GM23338 (cell line): ENCODE measurements around the gene F2RL2. TPM values are rescaled to one million over a fixed set of nuclear protein-coding genes. Genes with fewer than 3 reads are reported as not detected.

Experiments
- ATAC-seq: fragments of 200-7000 bp; cut with Tn5 transposase; 3 replicates; pipeline ENCODE4 v1.9.1; 2020
- DNase-seq: peaks from one replicate; pipeline ENCODE4 v3.0.0-alpha.2; 2015; ENCODE audit warnings: low spot score
- H2AFZ ChIP-seq: fragments of 200-600 bp; sonication (generic); 2 replicates; pipeline ENCODE4 v1.8.0; 2016; ENCODE audit warnings: antibody characterized with exemption, mild to moderate bottlenecking, moderate library complexity
- H3F3A ChIP-seq: fragments of 200-600 bp; sonication (generic); replicated peaks from 2 replicates; pipeline ENCODE4 v1.8.0; 2017; ENCODE audit warnings: antibody characterized with exemption, mixed run types, low read depth
- H3K27ac ChIP-seq: fragments of 200-600 bp; sonication (generic); 2 replicates; pipeline ENCODE4 v1.6.1; 2016; ENCODE audit warnings: low read depth
- H3K27me3 ChIP-seq: fragments of 200-600 bp; sonication (generic); 2 replicates; pipeline ENCODE4 v1.8.0; 2016; ENCODE audit warnings: mild to moderate bottlenecking, mixed run types, moderate library complexity; ENCODE audit not compliant: insufficient read depth
- H3K36me3 ChIP-seq: fragments of 200-600 bp; sonication (generic); 2 replicates; pipeline ENCODE4 v1.8.0; 2016; ENCODE audit warnings: mild to moderate bottlenecking; ENCODE audit not compliant: insufficient read depth
- H3K4me1 ChIP-seq: fragments of 200-600 bp; sonication (generic); 2 replicates; pipeline ENCODE4 v1.8.0; 2016; ENCODE audit warnings: mild to moderate bottlenecking, moderate library complexity; ENCODE audit not compliant: insufficient read depth
- H3K4me2 ChIP-seq: fragments of 200-600 bp; sonication (generic); 2 replicates; pipeline ENCODE4 v1.7.1; 2017; ENCODE audit warnings: mixed run types
- H3K4me3 ChIP-seq: fragments of 200-600 bp; sonication (generic); 2 replicates; pipeline ENCODE4 v1.6.1; 2016; ENCODE audit warnings: mixed run types
- H3K79me2 ChIP-seq: fragments of 200-600 bp; sonication (generic); replicated peaks from 2 replicates; pipeline ENCODE4 v1.8.0; 2017; ENCODE audit warnings: mild to moderate bottlenecking; ENCODE audit not compliant: insufficient read depth
- H3K9me2 ChIP-seq: fragments of 200-600 bp; sonication (generic); 2 replicates; pipeline ENCODE4 v1.8.0; 2017; ENCODE audit not compliant: insufficient read depth
- H4K20me1 ChIP-seq: fragments of 200-600 bp; sonication (generic); replicated peaks from 2 replicates; pipeline ENCODE4 v1.8.0; 2017; ENCODE audit warnings: mild to moderate bottlenecking; ENCODE audit not compliant: insufficient read depth
- H3K27ac Mint-ChIP-seq: 2 replicates; pipeline ENCODE4 v1.8.0; 2020; ENCODE audit warnings: inconsistent platforms, mild to moderate bottlenecking, moderate library complexity, mixed read lengths
- H3K27me3 Mint-ChIP-seq: 3 replicates; pipeline ENCODE4 v1.8.0; 2022; ENCODE audit warnings: low read depth, mild to moderate bottlenecking, moderate library complexity, mixed read lengths, inconsistent platforms; ENCODE audit not compliant: insufficient read depth, poor library complexity
- H3K36me3 Mint-ChIP-seq: 3 replicates; pipeline ENCODE4 v1.8.0; 2021; ENCODE audit warnings: low read depth, mild to moderate bottlenecking, inconsistent platforms, moderate library complexity, mixed read lengths
- H3K4me1 Mint-ChIP-seq: 3 replicates; pipeline ENCODE4 v1.8.0; 2020; ENCODE audit warnings: mild to moderate bottlenecking, inconsistent platforms, mixed read lengths
- H3K4me3 Mint-ChIP-seq: 3 replicates; pipeline ENCODE4 v1.8.0; 2021; ENCODE audit warnings: moderate library complexity, mild to moderate bottlenecking, inconsistent platforms, mixed read lengths
- H3K9me3 Mint-ChIP-seq: 3 replicates; pipeline ENCODE4 v1.8.0; 2020; ENCODE audit warnings: moderate library complexity, mild to moderate bottlenecking, inconsistent platforms, mixed read lengths
- CREB1 ChIP-seq: fragments of 250-450 bp; sonication (Bioruptor Pico); IDR thresholded peaks from 2 replicates; pipeline ENCODE4 v1.5.0; 2020; ENCODE audit warnings: low read depth, mild to moderate bottlenecking, moderate library complexity
- EZH2 ChIP-seq: fragments of 200-600 bp; sonication (generic); IDR thresholded peaks from one replicate; pipeline ENCODE4 v1.8.0; 2017; ENCODE audit warnings: antibody characterized with exemption, mild to moderate bottlenecking, low read depth; ENCODE audit not compliant: unreplicated experiment
- EZH2phosphoT487 ChIP-seq: fragments of 200-600 bp; sonication (generic); IDR thresholded peaks from one replicate; pipeline ENCODE4 v1.8.1; 2018; ENCODE audit warnings: antibody characterized with exemption; ENCODE audit not compliant: unreplicated experiment
- JUNB ChIP-seq: IDR thresholded peaks from one replicate; pipeline ENCODE4 v1.6.1; 2016; ENCODE audit warnings: antibody characterized with exemption; ENCODE audit not compliant: unreplicated experiment
- NANOG ChIP-seq: IDR thresholded peaks from 2 replicates; pipeline ENCODE4 v1.6.1; 2016; ENCODE audit warnings: antibody characterized with exemption, borderline replicate concordance
- POLR2AphosphoS5 ChIP-seq: IDR thresholded peaks from 2 replicates; pipeline ENCODE4 v1.6.1; 2016; ENCODE audit warnings: antibody characterized with exemption, low read depth
- STAT1 ChIP-seq: IDR thresholded peaks from one replicate; pipeline ENCODE4 v1.6.1; 2016; ENCODE audit warnings: antibody characterized with exemption; ENCODE audit not compliant: unreplicated experiment
- ZNF331 ChIP-seq: fragments of 250-450 bp; sonication (Bioruptor Pico); IDR thresholded peaks from 2 replicates; pipeline ENCODE4 v1.5.0; 2020; ENCODE audit warnings: low read depth, mild to moderate bottlenecking, moderate library complexity
- polyA plus RNA-seq: library from polyadenylated mRNA; unstranded; fragments of >200 nt; fragmentation: Nextera tagmentation; extraction: Ambion mirVana; gene quantifications from 2 replicates; pipeline ENCODE4 v1.2.1, GENCODE V29; 2016
- total RNA-seq: library from RNA; depleted of rRNA; stranded (reverse); fragments of >200 nt; shearing (Covaris generic); gene quantifications from 2 replicates; pipeline ENCODE4 v1.2.3, GENCODE V29; 2014
- TF ChIP-seq, protein P1 (sequence below): IDR thresholded peaks from one replicate; pipeline ENCODE4 v1.6.1; 2018; ENCODE audit warnings: antibody characterized with exemption; ENCODE audit not compliant: unreplicated experiment
- TF ChIP-seq, protein P2 (sequence below): IDR thresholded peaks from 2 replicates; pipeline ENCODE4 v1.6.1; 2016; ENCODE audit warnings: antibody characterized with exemption
- TF ChIP-seq, protein P3 (sequence below), 2 experiments: fragments of 200-600 bp in 1 of 2; sonication (generic) in 1 of 2; conservative IDR thresholded peaks; 2 replicates each; pipeline versions ENCODE4 v1.5.1 to v1.6.1; 2016 to 2017; ENCODE audit warnings: antibody characterized with exemption in 2 of 2, low read depth in 2 of 2, mild to moderate bottlenecking in 2 of 2, moderate library complexity in 1 of 2

Gene F2RL2
- total and polyA plus RNA-seq, 2 experiments from 2014 or later = 0.42 to 0.70 TPM

DNA sequence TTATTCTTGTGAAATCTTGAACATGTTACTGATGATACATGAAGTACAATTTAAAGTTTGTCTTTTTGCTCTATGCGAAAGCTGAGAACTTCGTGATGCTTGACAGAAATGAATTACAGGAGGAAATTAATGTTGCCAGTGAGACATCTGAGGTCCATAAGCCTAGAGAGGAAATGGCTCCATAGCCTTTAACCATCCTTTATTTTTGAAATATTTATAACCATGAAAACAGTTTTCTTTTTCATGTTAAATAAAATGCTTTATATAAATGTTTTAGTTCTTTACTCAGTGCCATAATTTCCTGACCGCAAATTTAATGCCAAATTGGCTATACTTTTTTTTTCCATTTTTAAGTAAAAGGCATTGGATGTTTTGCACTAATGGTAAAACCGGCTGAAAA, 29.1 kb downstream of the F2RL2 start (continued):
- TF ChIP-seq, protein P1, sequence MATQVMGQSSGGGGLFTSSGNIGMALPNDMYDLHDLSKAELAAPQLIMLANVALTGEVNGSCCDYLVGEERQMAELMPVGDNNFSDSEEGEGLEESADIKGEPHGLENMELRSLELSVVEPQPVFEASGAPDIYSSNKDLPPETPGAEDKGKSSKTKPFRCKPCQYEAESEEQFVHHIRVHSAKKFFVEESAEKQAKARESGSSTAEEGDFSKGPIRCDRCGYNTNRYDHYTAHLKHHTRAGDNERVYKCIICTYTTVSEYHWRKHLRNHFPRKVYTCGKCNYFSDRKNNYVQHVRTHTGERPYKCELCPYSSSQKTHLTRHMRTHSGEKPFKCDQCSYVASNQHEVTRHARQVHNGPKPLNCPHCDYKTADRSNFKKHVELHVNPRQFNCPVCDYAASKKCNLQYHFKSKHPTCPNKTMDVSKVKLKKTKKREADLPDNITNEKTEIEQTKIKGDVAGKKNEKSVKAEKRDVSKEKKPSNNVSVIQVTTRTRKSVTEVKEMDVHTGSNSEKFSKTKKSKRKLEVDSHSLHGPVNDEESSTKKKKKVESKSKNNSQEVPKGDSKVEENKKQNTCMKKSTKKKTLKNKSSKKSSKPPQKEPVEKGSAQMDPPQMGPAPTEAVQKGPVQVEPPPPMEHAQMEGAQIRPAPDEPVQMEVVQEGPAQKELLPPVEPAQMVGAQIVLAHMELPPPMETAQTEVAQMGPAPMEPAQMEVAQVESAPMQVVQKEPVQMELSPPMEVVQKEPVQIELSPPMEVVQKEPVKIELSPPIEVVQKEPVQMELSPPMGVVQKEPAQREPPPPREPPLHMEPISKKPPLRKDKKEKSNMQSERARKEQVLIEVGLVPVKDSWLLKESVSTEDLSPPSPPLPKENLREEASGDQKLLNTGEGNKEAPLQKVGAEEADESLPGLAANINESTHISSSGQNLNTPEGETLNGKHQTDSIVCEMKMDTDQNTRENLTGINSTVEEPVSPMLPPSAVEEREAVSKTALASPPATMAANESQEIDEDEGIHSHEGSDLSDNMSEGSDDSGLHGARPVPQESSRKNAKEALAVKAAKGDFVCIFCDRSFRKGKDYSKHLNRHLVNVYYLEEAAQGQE = no peak
- TF ChIP-seq JUNB = no peak
- no peak for TF ChIP-seq EZH2phosphoT487
- TF ChIP-seq EZH2 = no peak
- TF ChIP-seq, protein P2, sequence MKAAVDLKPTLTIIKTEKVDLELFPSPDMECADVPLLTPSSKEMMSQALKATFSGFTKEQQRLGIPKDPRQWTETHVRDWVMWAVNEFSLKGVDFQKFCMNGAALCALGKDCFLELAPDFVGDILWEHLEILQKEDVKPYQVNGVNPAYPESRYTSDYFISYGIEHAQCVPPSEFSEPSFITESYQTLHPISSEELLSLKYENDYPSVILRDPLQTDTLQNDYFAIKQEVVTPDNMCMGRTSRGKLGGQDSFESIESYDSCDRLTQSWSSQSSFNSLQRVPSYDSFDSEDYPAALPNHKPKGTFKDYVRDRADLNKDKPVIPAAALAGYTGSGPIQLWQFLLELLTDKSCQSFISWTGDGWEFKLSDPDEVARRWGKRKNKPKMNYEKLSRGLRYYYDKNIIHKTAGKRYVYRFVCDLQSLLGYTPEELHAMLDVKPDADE = no peak
- no peak for TF ChIP-seq CREB1 (CRISPR knock-in tag)
- TF ChIP-seq NANOG = no peak
- TF ChIP-seq, protein P3, sequence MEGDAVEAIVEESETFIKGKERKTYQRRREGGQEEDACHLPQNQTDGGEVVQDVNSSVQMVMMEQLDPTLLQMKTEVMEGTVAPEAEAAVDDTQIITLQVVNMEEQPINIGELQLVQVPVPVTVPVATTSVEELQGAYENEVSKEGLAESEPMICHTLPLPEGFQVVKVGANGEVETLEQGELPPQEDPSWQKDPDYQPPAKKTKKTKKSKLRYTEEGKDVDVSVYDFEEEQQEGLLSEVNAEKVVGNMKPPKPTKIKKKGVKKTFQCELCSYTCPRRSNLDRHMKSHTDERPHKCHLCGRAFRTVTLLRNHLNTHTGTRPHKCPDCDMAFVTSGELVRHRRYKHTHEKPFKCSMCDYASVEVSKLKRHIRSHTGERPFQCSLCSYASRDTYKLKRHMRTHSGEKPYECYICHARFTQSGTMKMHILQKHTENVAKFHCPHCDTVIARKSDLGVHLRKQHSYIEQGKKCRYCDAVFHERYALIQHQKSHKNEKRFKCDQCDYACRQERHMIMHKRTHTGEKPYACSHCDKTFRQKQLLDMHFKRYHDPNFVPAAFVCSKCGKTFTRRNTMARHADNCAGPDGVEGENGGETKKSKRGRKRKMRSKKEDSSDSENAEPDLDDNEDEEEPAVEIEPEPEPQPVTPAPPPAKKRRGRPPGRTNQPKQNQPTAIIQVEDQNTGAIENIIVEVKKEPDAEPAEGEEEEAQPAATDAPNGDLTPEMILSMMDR (conservative IDR thresholded peaks at IDR 0.05; ENCODE audit: low read depth in 2 of 2) = no peak
- no peak for TF ChIP-seq ZNF331
- no peak for TF ChIP-seq POLR2AphosphoS5

DNA sequence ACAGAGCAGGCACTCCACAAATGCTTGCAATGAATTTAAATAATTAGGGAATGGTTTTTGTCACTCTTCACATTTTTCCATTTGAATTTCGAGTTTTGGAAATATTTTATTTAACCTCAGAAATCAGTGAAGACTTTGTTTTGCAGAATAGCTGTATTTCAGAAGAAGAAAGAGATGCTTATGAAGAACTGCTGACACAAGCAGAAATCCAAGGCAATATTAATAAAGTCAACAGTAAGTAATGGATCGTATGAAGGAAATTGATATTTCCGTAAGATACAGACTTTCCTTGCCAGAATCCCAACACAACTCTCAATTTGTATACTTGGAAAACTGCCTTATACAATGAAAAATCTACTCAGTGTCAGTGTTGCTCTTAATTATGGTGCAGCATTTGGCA, 30.5 kb downstream of the F2RL2 start:
- H3K4me2 ChIP-seq = no peak overlapping the region
- H2AFZ ChIP-seq = no peak overlapping the region
- H4K20me1 ChIP-seq = no peaks in the 10 kb centered on the region
- H3K27ac ChIP-seq = no peak overlapping the region
- DNase-seq (no peak), ATAC-seq (no peak)
- no peaks in the 10 kb centered on the region; the same call in 1 of the 2 replicates for H3K4me1 ChIP-seq
- H3K27me3 ChIP-seq = no peaks in the 10 kb centered on the region
- no peaks in the 10 kb centered on the region for H3K36me3 ChIP-seq
- no peaks in the 10 kb centered on the region for H3K79me2 ChIP-seq
- H3K9me3 Mint-ChIP-seq = no peaks in the 10 kb centered on the region
- no peak overlapping the region for H3K4me3 Mint-ChIP-seq
- no peaks in the 10 kb centered on the region; the same call in 1 of the 3 replicates for H3K36me3 Mint-ChIP-seq
- H3K9me2 ChIP-seq = no peaks in the 10 kb centered on the region
- H3K4me1 Mint-ChIP-seq = no peaks in the 10 kb centered on the region; the same call in 2 of the 3 replicates
- H3K27ac Mint-ChIP-seq = no peak overlapping the region
- no peaks in the 10 kb centered on the region for H3K27me3 Mint-ChIP-seq
- H3F3A ChIP-seq = no peaks in the 10 kb centered on the region
- H3K4me3 ChIP-seq = no peak overlapping the region
- TF ChIP-seq POLR2AphosphoS5 = no peak
- TF ChIP-seq, protein P1 = no peak
- no peak for TF ChIP-seq ZNF331
- no peak for TF ChIP-seq STAT1
- TF ChIP-seq NANOG = no peak
